ENCODE results near the gene SLCO4A1.

Gene SLCO4A1

GRCh38 chr20:62667530-62668440, 25.5 kb downstream of the SLCO4A1 start (continued):
- no peak for TF ChIP-seq TCF4 (CRISPR knock-in tag; IDR thresholded peaks at IDR 0.05; ENCODE audit: borderline replicate concordance)

GRCh38 chr20:62668441-62669027, 26.2 kb downstream of the SLCO4A1 start:
- TF ChIP-seq ZNF70 (CRISPR knock-in tag; IDR thresholded peaks at IDR 0.05): peak; percentile 88
- TF ChIP-seq CSRNP3 (CRISPR knock-in tag; IDR thresholded peaks at IDR 0.05): no peak
- no peak for TF ChIP-seq ZFP30 (CRISPR knock-in tag; IDR thresholded peaks at IDR 0.05)
- no peak for TF ChIP-seq PPARA (CRISPR knock-in tag; IDR thresholded peaks at IDR 0.05; ENCODE audit: borderline replicate concordance)
- no peak for TF ChIP-seq TOX (CRISPR knock-in tag; IDR thresholded peaks at IDR 0.05; ENCODE audit: borderline replicate concordance)
- no peak for TF ChIP-seq ISL1 (CRISPR knock-in tag; IDR thresholded peaks at IDR 0.05)
- TF ChIP-seq PATZ1 (CRISPR knock-in tag; IDR thresholded peaks at IDR 0.05; ENCODE audit: borderline replicate concordance): no peak
- TF ChIP-seq ARNTL (CRISPR knock-in tag; IDR thresholded peaks at IDR 0.05; ENCODE audit: borderline replicate concordance, low read depth): no peak
- peak; percentile 94 for ATAC-seq

- no peak for ATAC-seq
- TF ChIP-seq ZNF565 (CRISPR knock-in tag; conservative IDR thresholded peaks at IDR 0.05; ENCODE audit: low read depth) (no peak), CREB5 (CRISPR knock-in tag; IDR thresholded peaks at IDR 0.05; ENCODE audit: low read depth) (no peak), POU6F1 (CRISPR knock-in tag; IDR thresholded peaks at IDR 0.05; ENCODE audit: borderline replicate concordance, low read depth) (no peak), PATZ1 (CRISPR knock-in tag; IDR thresholded peaks at IDR 0.05; ENCODE audit: borderline replicate concordance) (no peak)
Observed at GRCh38 chr20:62669249-62669648, 26.9 kb downstream of the SLCO4A1 start.

GRCh38 chr20:62670156-62670555, 27.9 kb downstream of the SLCO4A1 start:
- TF ChIP-seq CREB5 (CRISPR knock-in tag; IDR thresholded peaks at IDR 0.05; ENCODE audit: low read depth) (no peak), ZFP30 (CRISPR knock-in tag; IDR thresholded peaks at IDR 0.05) (no peak), ISL1 (CRISPR knock-in tag; IDR thresholded peaks at IDR 0.05) (no peak), PPARA (CRISPR knock-in tag; IDR thresholded peaks at IDR 0.05; ENCODE audit: borderline replicate concordance) (no peak), SNAI2 (CRISPR knock-in tag; IDR thresholded peaks at IDR 0.05) (no peak), CSDC2 (CRISPR knock-in tag; IDR thresholded peaks at IDR 0.05) (no peak), GLIS3 (CRISPR knock-in tag; IDR thresholded peaks at IDR 0.05) (no peak), ARNTL (CRISPR knock-in tag; IDR thresholded peaks at IDR 0.05; ENCODE audit: borderline replicate concordance, low read depth) (no peak), ESRRG (CRISPR knock-in tag; IDR thresholded peaks at IDR 0.05) (no peak), ZFP3 (CRISPR knock-in tag; IDR thresholded peaks at IDR 0.05) (no peak), PATZ1 (CRISPR knock-in tag; IDR thresholded peaks at IDR 0.05; ENCODE audit: borderline replicate concordance) (no peak)
- no peak for ATAC-seq
